ENCODE results near the gene MCUR1.

DNA sequence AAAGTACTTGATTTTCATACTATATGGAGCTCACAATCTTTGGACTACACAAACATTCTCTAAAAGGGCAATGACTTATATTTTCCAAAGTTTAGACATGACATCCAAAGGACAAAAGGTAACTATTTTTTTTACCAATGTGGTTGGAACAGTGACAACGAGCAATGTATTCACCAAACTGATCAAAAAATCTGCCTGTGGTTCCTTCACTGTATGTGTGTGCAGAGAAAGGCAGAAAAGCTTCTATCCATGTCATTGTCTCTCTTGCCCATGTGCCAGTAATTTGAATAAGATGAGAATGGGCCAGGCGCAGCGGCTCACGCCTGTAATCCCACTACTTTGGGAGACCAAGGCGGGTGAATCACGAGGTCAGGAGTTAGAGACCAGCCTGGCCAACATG is 25.5 kb downstream of the MCUR1 start:
- TF ChIP-seq, protein P1, sequence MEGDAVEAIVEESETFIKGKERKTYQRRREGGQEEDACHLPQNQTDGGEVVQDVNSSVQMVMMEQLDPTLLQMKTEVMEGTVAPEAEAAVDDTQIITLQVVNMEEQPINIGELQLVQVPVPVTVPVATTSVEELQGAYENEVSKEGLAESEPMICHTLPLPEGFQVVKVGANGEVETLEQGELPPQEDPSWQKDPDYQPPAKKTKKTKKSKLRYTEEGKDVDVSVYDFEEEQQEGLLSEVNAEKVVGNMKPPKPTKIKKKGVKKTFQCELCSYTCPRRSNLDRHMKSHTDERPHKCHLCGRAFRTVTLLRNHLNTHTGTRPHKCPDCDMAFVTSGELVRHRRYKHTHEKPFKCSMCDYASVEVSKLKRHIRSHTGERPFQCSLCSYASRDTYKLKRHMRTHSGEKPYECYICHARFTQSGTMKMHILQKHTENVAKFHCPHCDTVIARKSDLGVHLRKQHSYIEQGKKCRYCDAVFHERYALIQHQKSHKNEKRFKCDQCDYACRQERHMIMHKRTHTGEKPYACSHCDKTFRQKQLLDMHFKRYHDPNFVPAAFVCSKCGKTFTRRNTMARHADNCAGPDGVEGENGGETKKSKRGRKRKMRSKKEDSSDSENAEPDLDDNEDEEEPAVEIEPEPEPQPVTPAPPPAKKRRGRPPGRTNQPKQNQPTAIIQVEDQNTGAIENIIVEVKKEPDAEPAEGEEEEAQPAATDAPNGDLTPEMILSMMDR (IDR thresholded peaks at IDR 0.05; ENCODE audit: poor library complexity): no peak
- no peak for TF ChIP-seq EZH2phosphoT487 (IDR thresholded peaks at IDR 0.05; ENCODE audit: low read depth, severe bottlenecking, unreplicated experiment)

Data from hepatocyte (in vitro differentiated cells).